Endothelial cell of umbilical vein (primary cell): ENCODE data around the gene PDLIM5. TPM values are rescaled to one million over a fixed set of nuclear protein-coding genes. Genes with fewer than 3 reads are reported as not detected.

Source experiments
- BruUV-seq: library from RNA; stranded (reverse); fragments of 400-500 nt; replicated peaks from 2 replicates; lab custom pipeline; 2021; lab: Mats Ljungman, UMichigan
- CTCF ChIA-PET: fragments of 300-600, 350-600 bp; sonication (Branson Sonifier 250); formaldehyde crosslinking; loops from one replicate; lab custom pipeline; 2021; ENCODE audit warnings: antibody characterized with exemption, inconsistent platforms; lab: Charles Lee
- POLR2A ChIA-PET: fragments of 300-600, 350-600 bp; sonication (Branson Sonifier 250); formaldehyde crosslinking; loops from one replicate; lab custom pipeline; 2021; ENCODE audit warnings: antibody characterized with exemption, inconsistent platforms; lab: Charles Lee
- DNase-seq: peaks from one replicate; pipeline ENCODE4 v3.0.0-alpha.2; 2011; ENCODE audit warnings: low read depth, low spot score
- FAIRE-seq: peaks from 2 replicates; lab custom pipeline; 2011; peaks lifted over from hg19 to GRCh38; lab: Jason Lieb, UNC
- H2AFZ ChIP-seq: 2 replicates; pipeline ENCODE4 v1.6.0; 2012; ENCODE audit warnings: low read depth, low read length, control low read depth, inconsistent platforms
- H3K27ac ChIP-seq: 2 replicates; pipeline ENCODE4 v1.5.1; 2011; ENCODE audit warnings: low read depth, mild to moderate bottlenecking, control low read depth, low read length, moderate library complexity; ENCODE audit not compliant: insufficient read depth
- H3K27me3 ChIP-seq, 2 experiments: 2 replicates each; pipeline versions ENCODE4 v1.6.0 to v1.6.1; 2011; ENCODE audit warnings: low read length in 2 of 2, mixed read lengths in 1 of 2; ENCODE audit not compliant: control insufficient read depth in 2 of 2, insufficient read depth in 2 of 2
- H3K36me3 ChIP-seq, 2 experiments: 2 replicates in 1 of 2; 3 replicates in 1 of 2; pipeline ENCODE4 v1.5.1; 2011; ENCODE audit warnings: low read length in 2 of 2, mild to moderate bottlenecking in 1 of 2, moderate library complexity in 1 of 2; ENCODE audit not compliant: control insufficient read depth in 2 of 2, insufficient read depth in 2 of 2; ENCODE audit errors: extremely low read depth in 1 of 2
- H3K4me1 ChIP-seq: 3 replicates; pipeline ENCODE4 v1.5.1; 2011; ENCODE audit warnings: mild to moderate bottlenecking, low read length; ENCODE audit not compliant: control insufficient read depth, insufficient read depth; ENCODE audit errors: extremely low read depth
- H3K4me2 ChIP-seq: 2 replicates; pipeline ENCODE4 v1.6.1; 2011; ENCODE audit warnings: low read length, control low read depth, mixed read lengths; ENCODE audit not compliant: insufficient read depth
- H3K4me3 ChIP-seq, 3 experiments: fragments of 200-600 bp in 1 of 3; sonication (generic), shearing (Covaris generic) in 1 of 3; replicated peaks in 1 of 3; 2 replicates each; pipeline ENCODE4 v1.5.1; 2011 to 2016; ENCODE audit warnings: control low read depth in 3 of 3, low read length in 3 of 3, mild to moderate bottlenecking in 2 of 3, inconsistent platforms in 1 of 3, low read depth in 1 of 3, moderate library complexity in 1 of 3; ENCODE audit not compliant: insufficient read depth in 1 of 3
- H3K79me2 ChIP-seq: 2 replicates; pipeline ENCODE4 v1.6.0; 2012; ENCODE audit warnings: low read length, inconsistent platforms; ENCODE audit not compliant: control insufficient read depth, insufficient read depth
- H3K9ac ChIP-seq: replicated peaks from 2 replicates; pipeline ENCODE3; 2011; ENCODE audit warnings: low read length, control low read depth; ENCODE audit not compliant: insufficient read depth; ENCODE audit errors: extremely low read depth
- H3K9me1 ChIP-seq: replicated peaks from 3 replicates; pipeline ENCODE4 v1.6.0; 2011; ENCODE audit warnings: mild to moderate bottlenecking, low read length; ENCODE audit not compliant: control insufficient read depth, insufficient read depth; ENCODE audit errors: extremely low read depth
- H3K9me3 ChIP-seq: replicated peaks from 2 replicates; pipeline ENCODE4 v1.5.1; 2012; ENCODE audit warnings: low read length, inconsistent platforms; ENCODE audit not compliant: control insufficient read depth, insufficient read depth
- H4K20me1 ChIP-seq: replicated peaks from 2 replicates; pipeline ENCODE3; 2011; ENCODE audit warnings: mild to moderate bottlenecking, low read length; ENCODE audit not compliant: control insufficient read depth, insufficient read depth; ENCODE audit errors: extremely low read depth
- CTCF ChIP-seq, 2 donors: IDR thresholded peaks; 1 replicate in 1 of 2; 2 replicates in 1 of 2; pipeline ENCODE4 v1.5.1; 2011; ENCODE audit warnings: low read length in 2 of 2, mild to moderate bottlenecking in 2 of 2, moderate library complexity in 2 of 2, control low read depth in 1 of 2, inconsistent platforms in 1 of 2, low read depth in 1 of 2; ENCODE audit not compliant: insufficient read depth in 1 of 2; ENCODE audit errors: extremely low read depth in 1 of 2
- EZH2 ChIP-seq: IDR thresholded peaks from 2 replicates; pipeline ENCODE4 v1.6.1; 2012; ENCODE audit warnings: borderline replicate concordance, low read depth, mild to moderate bottlenecking, moderate library complexity, low read length, inconsistent platforms; ENCODE audit not compliant: severe bottlenecking
- FOS ChIP-seq: IDR thresholded peaks from 2 replicates; pipeline ENCODE4 v1.6.1; 2011; ENCODE audit warnings: mild to moderate bottlenecking, low read length, moderate library complexity, borderline replicate concordance; ENCODE audit not compliant: insufficient read depth
- GATA2 ChIP-seq: IDR thresholded peaks from 2 replicates; pipeline ENCODE4 v1.7.0; 2011; ENCODE audit warnings: low read depth, mild to moderate bottlenecking, moderate library complexity, mixed read lengths, low read length; ENCODE audit not compliant: insufficient read length, insufficient read depth
- JUN ChIP-seq: IDR thresholded peaks from 2 replicates; pipeline ENCODE4 v1.6.1; 2011; ENCODE audit warnings: borderline replicate concordance, low read depth; ENCODE audit not compliant: insufficient read length, insufficient read depth
- MAX ChIP-seq: IDR thresholded peaks from 2 replicates; pipeline ENCODE4 v1.6.1; 2011; ENCODE audit not compliant: insufficient read depth, insufficient read length
- MYC ChIP-seq: IDR thresholded peaks from one replicate; pipeline ENCODE4 v1.6.1; 2011; ENCODE audit warnings: mild to moderate bottlenecking, low read depth, low read length
- POLR2A ChIP-seq: IDR thresholded peaks from 2 replicates; pipeline ENCODE4 v1.6.1; 2012; ENCODE audit warnings: low read depth, mild to moderate bottlenecking, control low read depth, low read length
- POLR2AphosphoS5 ChIP-seq: IDR thresholded peaks from 2 replicates; pipeline ENCODE4 v1.6.1; 2012; ENCODE audit warnings: low read depth, mild to moderate bottlenecking, control low read depth, low read length, moderate library complexity; ENCODE audit not compliant: insufficient read depth
- dilution Hi-C: fragments of 300-500 bp; cut with MboI; formaldehyde crosslinking; loops from one replicate; pipeline ENCODE4 v1.15.0; 2019; ENCODE audit warnings: low sequenced_read_pairs; ENCODE audit not compliant: extremely low pct_ligation_motif_present
- intact Hi-C: fragments of 100-400 bp; cut with micrococcal nuclease; formaldehyde crosslinking; loops from one replicate; pipeline ENCODE4 v1.10.0; 2022
- polyA plus RNA-seq, 4 experiments: library from polyadenylated mRNA; depleted of rRNA in 3 of 4; stranded (reverse) in 3 of 4; unstranded in 1 of 4; fragments of >200 nt; gene quantifications; 2 replicates each; pipeline versions ENCODE4 v1.2.1 to v1.2.3, GENCODE V29; 2011 to 2012; ENCODE audit warnings: missing spikeins in 1 of 4
- total RNA-seq: library from RNA; stranded (reverse); gene quantifications from 2 replicates; pipeline ENCODE4 v1.2.3, GENCODE V29; 2021

PDLIM5 gene
- total and polyA plus RNA-seq, 2 donors (not counting 3 experiments of a cell fraction or from before 2014, with no cell fraction given), result 243 to 310 TPM

GRCh38 chr4:94519019-94519418 lies 67.3 kb downstream of the PDLIM5 start:
- intact Hi-C loops (no loop called here), dilution Hi-C loops (no loop called here)
- H3K27me3 ChIP-seq, result no peaks in the 10 kb centered on the region
- H3K4me2 ChIP-seq, result peak overlapping the region; percentile 11
- no peaks in the 10 kb centered on the region for H3K9me3 ChIP-seq
- no peak for DNase-seq
- H3K4me1 ChIP-seq, result peaks cover 42% of the 10 kb centered on the region
- peaks cover 0 to 9% of the 10 kb centered on the region in 2 experiments for H3K36me3 ChIP-seq
- H2AFZ ChIP-seq, result no peak overlapping the region
- H3K4me3 ChIP-seq, result no peak overlapping the region
- FAIRE-seq, result no peak
- H4K20me1 ChIP-seq, result peaks cover 2% of the 10 kb centered on the region
- peaks cover 93% of the 10 kb centered on the region for H3K79me2 ChIP-seq
- TF ChIP-seq CTCF (IDR thresholded peaks at IDR 0.05; ENCODE audit: extremely low read depth in 1 of 2, insufficient read depth in 1 of 2, low read depth in 1 of 2, low read length in 2 of 2) (no peak), MAX (no peak), GATA2 (no peak), FOS (no peak), POLR2A (no peak), EZH2 (no peak), MYC (no peak), JUN (no peak), POLR2AphosphoS5 (no peak)
- ChIA-PET POLR2A (interaction anchor here (0.9 kb wide), 1 partner anchor 17 kb away, joined by 3 read pairs; no protein-coding TSS in a partner anchor), CTCF (interaction anchor here (1.1 to 1.7 kb wide), 4 partner anchors 17 to 112 kb away, joined by 3 to 6 read pairs (median 4); no protein-coding TSS in a partner anchor)
- no TSS peak for BruUV-seq
- no peak overlapping the region for H3K9ac ChIP-seq
- H3K9me1 ChIP-seq, result no peaks in the 10 kb centered on the region
- no peak overlapping the region for H3K27ac ChIP-seq
